RWPE1 (cell line): Measurements from ENCODE around the gene TMEM30B.

Experiments
- CTCF ChIA-PET: fragments of 350-600 bp; sonication (Branson Sonifier 250); formaldehyde crosslinking; extraction: SDS; loops from one replicate; lab custom pipeline; 2021; lab: Yijun Ruan, JAX
- POLR2A ChIA-PET: fragments of 400-600 bp; formaldehyde crosslinking; extraction: SDS; loops from one replicate; lab custom pipeline; 2020; ENCODE audit warnings: antibody characterized with exemption; ENCODE audit not compliant: low non-redundant PET; lab: Yijun Ruan, JAX
- DNase-seq: peaks from one replicate; pipeline ENCODE4 v3.0.0; 2012; ENCODE audit warnings: low spot score
- H3K27ac ChIP-seq: fragments of 450-650 bp; 2 replicates; pipeline ENCODE4 v1.5.1; 2017
- CTCF ChIP-seq: fragments of 450-650 bp; conservative IDR thresholded peaks from 2 replicates; pipeline ENCODE4 v1.5.1; 2017; ENCODE audit warnings: low read depth, mild to moderate bottlenecking

The TMEM30B gene

GRCh38 chr14:61258985-61259384 is 22.2 kb downstream of the TMEM30B start:
- ChIA-PET CTCF (interaction anchor here (0.7 kb wide), 1 partner anchor 585 kb away, joined by 4 read pairs; no protein-coding TSS in a partner anchor), POLR2A (no interaction called here)
- H3K27ac ChIP-seq = no peak overlapping the region
- no peak for DNase-seq
- no peak for TF ChIP-seq CTCF

GRCh38 chr14:61257469-61258057 is 23.6 kb downstream of the TMEM30B start:
- no peak for TF ChIP-seq CTCF
- ChIA-PET POLR2A (no interaction called here), CTCF (interaction anchor here (1.2 kb wide), 1 partner anchor 14 kb away, joined by 3 read pairs; no protein-coding TSS in a partner anchor)
- no peak overlapping the region for H3K27ac ChIP-seq
- DNase-seq = no peak

GRCh38 chr14:61256826-61257468 is 24.2 kb downstream of the TMEM30B start:
- DNase-seq = no peak
- no peak for TF ChIP-seq CTCF
- no peak overlapping the region for H3K27ac ChIP-seq
- ChIA-PET POLR2A (no interaction called here), CTCF (interaction anchor here (0.5 to 1.2 kb wide), 2 partner anchors 14 to 112 kb away, joined by 3 read pairs; no protein-coding TSS in a partner anchor)

- ChIA-PET CTCF (interaction anchor here (0.7 to 0.8 kb wide), 3 partner anchors 9 to 212 kb away, joined by 3 to 6 read pairs (median 3); no protein-coding TSS in a partner anchor), POLR2A (no interaction called here)
- no peak for TF ChIP-seq CTCF
- DNase-seq = no peak
- no peak overlapping the region for H3K27ac ChIP-seq
These were observed 25.2 kb downstream of the TMEM30B start for GRCh38 chr14:61255968-61256367.

GRCh38 chr14:61254808-61255526 is 26.2 kb downstream of the TMEM30B start:
- ChIA-PET CTCF (interaction anchor here (0.7 kb wide), 1 partner anchor 131 kb away, joined by 3 read pairs; no protein-coding TSS in a partner anchor), POLR2A (no interaction called here)
- no peak for DNase-seq
- H3K27ac ChIP-seq = no peak overlapping the region
- TF ChIP-seq CTCF = no peak

- no peak for DNase-seq
- no peak overlapping the region for H3K27ac ChIP-seq
- TF ChIP-seq CTCF = peak; percentile 47; the same call in 1 of the 2 replicates
- CTCF ChIA-PET = interaction anchor here (0.6 to 1.1 kb wide), 10 partner anchors 10 to 946 kb away, joined by 3 to 6 read pairs (median 4); no protein-coding TSS in a partner anchor
- POLR2A ChIA-PET = interaction anchor here (0.6 kb wide), 1 partner anchor 607 kb away, joined by 7 read pairs; no protein-coding TSS in a partner anchor
These were observed 27.9 kb downstream of the TMEM30B start for GRCh38 chr14:61253064-61253738.
